MM.1S (cell line): ENCODE data around the gene CD44.

Source experiments
- DNase-seq: peaks from one replicate; pipeline ENCODE4 v3.0.0-alpha.2; 2015
- H2AFZ ChIP-seq: fragments of 300-600 bp; sonication (generic); 2 replicates; pipeline ENCODE4 v1.6.0; 2016; ENCODE audit warnings: antibody characterized with exemption, low read length
- H3F3A ChIP-seq: fragments of 300-600 bp; sonication (generic); 2 replicates; pipeline ENCODE4 v1.6.1; 2016; ENCODE audit warnings: mild to moderate bottlenecking, antibody characterized with exemption, low read length, moderate library complexity, mixed read lengths; ENCODE audit not compliant: insufficient read depth
- H3K27ac ChIP-seq: fragments of 300-600 bp; sonication (generic); 2 replicates; pipeline ENCODE4 v1.5.1; 2016; ENCODE audit warnings: mild to moderate bottlenecking, low read length
- H3K27me3 ChIP-seq: fragments of 300-600 bp; sonication (generic); replicated peaks from 2 replicates; pipeline ENCODE4 v1.6.0; 2016; ENCODE audit warnings: low read length; ENCODE audit not compliant: insufficient read depth
- H3K36me3 ChIP-seq: fragments of 300-600 bp; sonication (generic); replicated peaks from 2 replicates; pipeline ENCODE4 v1.6.1; 2016; ENCODE audit warnings: mild to moderate bottlenecking, low read length, mixed read lengths; ENCODE audit not compliant: insufficient read depth
- H3K4me1 ChIP-seq: fragments of 300-600 bp; sonication (generic); 2 replicates; pipeline ENCODE4 v1.6.1; 2016; ENCODE audit warnings: low read length, mixed read lengths
- H3K4me2 ChIP-seq: fragments of 300-600 bp; sonication (generic); 2 replicates; pipeline ENCODE4 v1.6.0; 2016; ENCODE audit warnings: low read depth, low read length
- H3K4me3 ChIP-seq: fragments of 300-600 bp; sonication (generic); 2 replicates; pipeline ENCODE4 v1.5.1; 2016; ENCODE audit warnings: low read length, mixed read lengths
- H3K79me2 ChIP-seq: fragments of 300-600 bp; sonication (generic); 2 replicates; pipeline ENCODE4 v1.6.1; 2016; ENCODE audit warnings: mixed run types, low read length, mixed read lengths
- H3K9ac ChIP-seq: fragments of 300-600 bp; sonication (generic); 2 replicates; pipeline ENCODE4 v1.6.1; 2016; ENCODE audit warnings: low read length, mixed read lengths
- H3K9me2 ChIP-seq: fragments of 300-600 bp; sonication (generic); replicated peaks from 2 replicates; pipeline ENCODE4 v1.6.1; 2016; ENCODE audit warnings: mild to moderate bottlenecking, low read length, mixed read lengths; ENCODE audit not compliant: insufficient read depth
- H3K9me3 ChIP-seq: fragments of 300-600 bp; sonication (generic); replicated peaks from 2 replicates; pipeline ENCODE4 v1.6.1; 2016; ENCODE audit warnings: mild to moderate bottlenecking, low read length, mixed read lengths; ENCODE audit not compliant: insufficient read depth
- H4K20me1 ChIP-seq: fragments of 300-600 bp; sonication (generic); 2 replicates; pipeline ENCODE4 v1.6.1; 2016; ENCODE audit warnings: mild to moderate bottlenecking, low read length, moderate library complexity, mixed read lengths; ENCODE audit not compliant: insufficient read depth
- CTCF ChIP-seq: fragments of 300-600 bp; sonication (generic); IDR thresholded peaks from 2 replicates; pipeline ENCODE4 v1.5.1; 2016; ENCODE audit warnings: antibody characterized with exemption, low read length, mixed read lengths
- EZH2 ChIP-seq: fragments of 300-600 bp; sonication (generic); optimal IDR thresholded peaks from 2 replicates; pipeline ENCODE3; 2017; ENCODE audit warnings: low read depth, mild to moderate bottlenecking, antibody characterized with exemption, low read length, mixed read lengths
- EZH2phosphoT487 ChIP-seq: fragments of 300-600 bp; sonication (generic); IDR thresholded peaks from 2 replicates; pipeline ENCODE4 v1.6.1; 2018; ENCODE audit warnings: antibody characterized with exemption, low read length

CD44 gene

GRCh38 chr11:35247428-35247827, 108.5 kb downstream of the CD44 start:
- no peaks in the 10 kb centered on the region for H3K36me3 ChIP-seq
- H2AFZ ChIP-seq: no peak overlapping the region
- no peak for DNase-seq
- no peak overlapping the region for H3K4me3 ChIP-seq
- H3K4me1 ChIP-seq: no peaks in the 10 kb centered on the region
- H4K20me1 ChIP-seq: no peaks in the 10 kb centered on the region
- no peaks in the 10 kb centered on the region for H3K9me3 ChIP-seq
- H3K27ac ChIP-seq: no peak overlapping the region
- H3K4me2 ChIP-seq: no peak overlapping the region
- no peak for TF ChIP-seq CTCF
- H3F3A ChIP-seq: no peaks in the 10 kb centered on the region
- H3K27me3 ChIP-seq: no peaks in the 10 kb centered on the region
- H3K9ac ChIP-seq: no peak overlapping the region
- H3K79me2 ChIP-seq: no peaks in the 10 kb centered on the region
- H3K9me2 ChIP-seq: no peaks in the 10 kb centered on the region

GRCh38 chr11:35247863-35248262, 108.9 kb downstream of the CD44 start:
- no peak overlapping the region for H3K27ac ChIP-seq
- H4K20me1 ChIP-seq: no peaks in the 10 kb centered on the region
- H3K9me3 ChIP-seq: no peaks in the 10 kb centered on the region
- H3K27me3 ChIP-seq: no peaks in the 10 kb centered on the region
- H3K4me1 ChIP-seq: no peaks in the 10 kb centered on the region
- H3K4me2 ChIP-seq: no peak overlapping the region
- no peak for DNase-seq
- TF ChIP-seq EZH2phosphoT487: no peak
- TF ChIP-seq EZH2: no peak
- no peak for TF ChIP-seq CTCF
- H3K79me2 ChIP-seq: no peaks in the 10 kb centered on the region
- H3K9me2 ChIP-seq: no peaks in the 10 kb centered on the region
- no peak overlapping the region for H2AFZ ChIP-seq
- no peaks in the 10 kb centered on the region for H3K36me3 ChIP-seq
- no peaks in the 10 kb centered on the region for H3F3A ChIP-seq
- H3K4me3 ChIP-seq: no peak overlapping the region
- H3K9ac ChIP-seq: no peak overlapping the region

- H3K4me3 ChIP-seq: no peak overlapping the region
- no peaks in the 10 kb centered on the region for H3K27me3 ChIP-seq
- H3F3A ChIP-seq: no peaks in the 10 kb centered on the region
- H3K4me1 ChIP-seq: no peaks in the 10 kb centered on the region
- DNase-seq: no peak
- H3K9ac ChIP-seq: no peak overlapping the region
- no peak overlapping the region for H2AFZ ChIP-seq
- H3K36me3 ChIP-seq: no peaks in the 10 kb centered on the region
- no peak overlapping the region for H3K27ac ChIP-seq
- no peaks in the 10 kb centered on the region for H4K20me1 ChIP-seq
- TF ChIP-seq EZH2: no peak
- TF ChIP-seq CTCF: no peak
- no peaks in the 10 kb centered on the region for H3K9me3 ChIP-seq
- no peak overlapping the region for H3K4me2 ChIP-seq
- H3K79me2 ChIP-seq: no peaks in the 10 kb centered on the region
- H3K9me2 ChIP-seq: no peaks in the 10 kb centered on the region
These were observed 109.8 kb downstream of the CD44 start for GRCh38 chr11:35248558-35249323.
